GM21360 (cell line): Measurements from ENCODE around the gene SHISAL1.
"Not testable (repeated sequence)": the region's sequence is repeated elsewhere in the genome, so short reads cannot be mapped to it uniquely, and the experiment has no call there.

Source experiments
- ATAC-seq: cut with Tn5 transposase; IDR thresholded peaks from one replicate; pipeline ENCODE4 v1.9.1; 2021; ENCODE audit warnings: mild to moderate bottlenecking, moderate library complexity; ENCODE audit not compliant: unreplicated experiment

The SHISAL1 gene

DNA sequence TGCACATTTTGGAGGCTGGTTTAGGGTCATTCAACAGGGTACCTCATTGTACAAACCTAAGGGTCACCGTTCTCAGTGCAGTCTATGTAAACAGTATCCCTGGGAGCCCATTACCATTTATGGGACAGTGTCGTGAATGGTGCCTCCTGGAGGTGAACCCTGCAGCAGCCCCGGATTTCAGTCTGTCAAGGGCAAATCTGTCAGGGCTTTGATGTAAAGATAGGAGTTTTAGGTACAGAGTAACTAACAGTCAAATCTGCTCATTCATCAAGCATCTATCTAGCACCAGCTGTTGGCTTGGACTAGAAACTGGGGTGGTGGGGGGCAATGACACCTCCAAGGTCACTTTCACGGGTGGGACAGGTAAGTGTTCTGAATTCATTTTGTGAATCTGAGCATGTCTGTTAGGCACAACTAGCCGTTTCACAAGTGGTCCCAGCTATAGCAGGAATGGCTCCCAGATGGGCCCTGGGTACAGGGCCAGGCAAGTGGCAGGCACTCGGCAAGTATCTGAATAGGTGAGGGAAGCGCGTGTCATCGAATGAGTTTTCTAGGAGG is 68.4 kb downstream of the SHISAL1 start:
- no peak for ATAC-seq

DNA sequence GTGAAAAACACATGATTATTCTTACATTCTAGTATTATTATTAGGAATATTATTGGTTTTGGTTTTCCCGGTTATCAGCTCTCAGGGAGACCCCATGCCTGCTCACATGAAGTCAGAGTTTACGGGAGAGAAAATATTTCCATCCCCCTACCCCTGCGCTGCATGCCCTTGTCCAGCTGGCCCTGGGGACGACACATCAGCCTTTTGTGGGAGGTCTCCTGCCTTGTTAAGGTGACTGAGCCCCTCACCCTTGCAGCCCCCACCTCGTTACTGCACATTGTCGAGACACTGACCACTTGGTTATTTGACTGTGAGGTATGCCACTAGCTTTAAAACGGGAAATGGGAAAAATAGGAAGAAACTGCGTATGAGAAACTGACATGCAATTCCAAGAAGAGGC is 69.0 kb downstream of the SHISAL1 start:
- ATAC-seq = no peak

GRCh38 chr22:44242946-44243724 is 69.6 kb downstream of the SHISAL1 start:
- ATAC-seq = no peak

GRCh38 chr22:44241121-44241520 is 71.6 kb downstream of the SHISAL1 start:
- ATAC-seq = not testable (repeated sequence)

- no peak for ATAC-seq
These were observed 75.5 kb downstream of the SHISAL1 start for GRCh38 chr22:44237290-44237689.

DNA sequence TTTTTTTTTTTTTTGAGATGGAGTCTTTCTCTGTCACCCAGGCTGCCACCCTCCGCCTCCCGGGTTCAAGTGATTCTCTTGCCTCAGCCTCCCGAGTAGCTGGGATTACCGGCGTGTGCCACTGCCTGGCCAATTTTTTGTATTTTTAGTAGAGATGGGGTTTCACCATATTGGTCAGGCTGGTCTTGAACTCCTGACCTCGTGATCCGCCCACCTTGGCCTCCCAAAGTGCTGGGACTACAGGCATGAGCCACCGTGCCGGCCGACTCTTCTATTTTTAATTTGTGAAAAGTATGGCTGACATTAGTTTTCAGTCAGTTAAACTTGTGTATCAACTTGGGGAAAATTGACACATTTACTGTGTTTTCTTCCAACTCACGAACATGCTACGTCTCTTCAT is 78.4 kb downstream of the SHISAL1 start:
- not testable (repeated sequence) for ATAC-seq

GRCh38 chr22:44231233-44231632 is 81.5 kb downstream of the SHISAL1 start:
- ATAC-seq = no peak

GRCh38 chr22:44229809-44230208 is 82.9 kb downstream of the SHISAL1 start:
- ATAC-seq = no peak

DNA sequence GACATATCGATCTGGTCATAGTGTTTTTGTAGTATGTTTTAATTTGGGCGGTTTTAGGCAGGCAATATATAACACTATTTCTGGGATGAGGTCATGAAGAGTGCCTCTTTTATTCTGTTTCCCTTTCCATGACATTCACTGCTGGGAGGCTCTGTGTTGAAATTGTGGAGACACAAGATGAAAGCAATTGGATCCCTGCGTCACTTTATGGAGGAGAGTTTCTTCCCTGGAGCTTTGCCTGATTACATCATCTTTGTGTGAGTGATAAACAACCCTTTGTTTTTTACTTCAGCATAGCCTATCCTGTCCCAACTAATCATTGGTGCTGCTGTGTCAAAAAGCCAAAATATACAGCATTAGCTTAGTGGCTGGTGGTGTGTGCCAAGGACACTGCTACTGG is 83.4 kb downstream of the SHISAL1 start:
- no peak for ATAC-seq

DNA sequence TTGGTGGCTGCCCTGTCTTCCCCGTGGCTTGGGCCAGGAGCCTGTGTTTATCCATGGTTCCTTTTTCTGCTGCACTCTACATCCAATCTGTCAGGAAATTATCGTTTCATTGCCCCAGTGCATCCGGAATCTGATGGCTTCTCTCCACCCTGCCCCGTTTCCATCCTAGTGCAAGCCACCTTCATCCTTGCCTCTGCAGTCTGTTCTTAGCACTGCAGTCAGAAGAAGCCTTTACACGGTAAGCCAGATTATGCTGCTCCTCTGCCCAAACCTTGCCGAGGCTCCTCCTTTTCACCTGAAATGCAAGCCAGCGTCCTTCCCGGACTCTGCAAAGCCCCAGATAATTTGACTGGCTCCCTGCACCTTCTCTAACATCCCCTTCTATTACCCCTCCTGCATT is 86.9 kb downstream of the SHISAL1 start:
- ATAC-seq = no peak

DNA sequence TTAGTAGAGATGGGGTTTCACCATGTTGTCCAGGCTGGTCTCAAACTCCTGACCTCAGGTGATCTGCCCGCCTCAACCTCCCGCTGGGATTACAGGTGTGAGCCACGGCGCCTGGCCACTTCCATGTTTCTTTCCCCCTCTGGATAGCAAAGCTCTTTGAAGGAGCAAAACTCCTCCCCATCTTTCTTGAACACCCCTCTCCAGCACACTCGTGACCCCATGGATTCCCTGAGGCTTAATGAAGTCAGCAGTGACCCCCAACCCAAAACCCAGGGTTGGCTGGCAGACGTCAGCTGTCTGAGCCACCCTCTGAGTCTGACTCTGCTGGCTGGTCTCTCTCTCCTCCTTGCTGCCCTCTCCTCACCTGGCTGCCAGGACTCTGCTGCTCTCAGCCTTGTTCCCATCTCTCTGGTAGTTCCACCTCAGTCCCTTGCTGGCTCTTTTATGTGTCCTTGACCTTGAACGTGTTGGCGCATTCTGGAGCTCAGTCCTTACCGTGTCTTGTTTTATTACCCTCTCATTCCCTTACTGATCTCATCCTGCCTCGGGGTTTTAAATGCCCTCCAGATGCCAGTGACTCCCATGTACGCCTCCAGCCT is 87.6 kb downstream of the SHISAL1 start:
- no peak for ATAC-seq

GRCh38 chr22:44224166-44224565 is 88.6 kb downstream of the SHISAL1 start:
- ATAC-seq = no peak

GRCh38 chr22:44221710-44222475 is 90.9 kb downstream of the SHISAL1 start:
- ATAC-seq = no peak

- no peak for ATAC-seq
These were observed 91.7 kb downstream of the SHISAL1 start for GRCh38 chr22:44220727-44221680.

DNA sequence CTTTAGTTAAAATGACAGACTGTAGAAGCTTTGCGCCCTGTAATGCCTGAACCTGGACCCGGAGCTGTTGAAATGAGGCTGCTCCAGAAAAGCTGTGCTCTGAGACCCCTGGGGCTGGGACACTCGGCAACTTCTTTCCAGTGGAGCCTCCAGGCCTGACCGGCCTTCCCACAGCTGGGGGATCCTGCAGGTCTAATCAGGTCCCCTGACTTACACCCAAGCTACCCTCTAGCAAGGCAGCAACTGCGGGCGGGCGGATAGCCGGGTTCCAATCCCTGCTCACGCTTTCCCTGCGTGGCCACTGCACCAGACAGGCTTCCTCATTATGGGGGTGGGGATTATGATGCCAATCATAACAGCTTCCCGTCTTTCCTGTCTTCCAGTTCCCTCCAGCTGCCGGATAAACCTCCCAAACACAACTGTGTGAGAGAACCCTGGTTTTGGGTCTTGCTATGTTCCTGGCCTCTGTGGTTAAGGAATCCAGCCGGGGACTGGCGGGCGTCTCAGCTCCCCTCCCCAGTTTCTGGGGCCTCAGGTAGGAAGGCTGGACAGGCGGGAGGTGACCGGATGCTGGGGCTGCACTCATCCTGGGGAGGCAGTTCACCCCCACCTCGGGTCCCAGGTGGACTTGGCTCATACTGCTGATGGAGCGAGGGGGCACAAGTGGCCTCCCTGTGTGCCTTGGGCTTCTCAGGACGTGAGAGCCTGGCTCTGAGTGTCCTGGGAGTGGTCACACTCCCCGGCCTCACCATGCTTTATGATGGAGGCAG is 93.5 kb downstream of the SHISAL1 start:
- ATAC-seq = no peak

DNA sequence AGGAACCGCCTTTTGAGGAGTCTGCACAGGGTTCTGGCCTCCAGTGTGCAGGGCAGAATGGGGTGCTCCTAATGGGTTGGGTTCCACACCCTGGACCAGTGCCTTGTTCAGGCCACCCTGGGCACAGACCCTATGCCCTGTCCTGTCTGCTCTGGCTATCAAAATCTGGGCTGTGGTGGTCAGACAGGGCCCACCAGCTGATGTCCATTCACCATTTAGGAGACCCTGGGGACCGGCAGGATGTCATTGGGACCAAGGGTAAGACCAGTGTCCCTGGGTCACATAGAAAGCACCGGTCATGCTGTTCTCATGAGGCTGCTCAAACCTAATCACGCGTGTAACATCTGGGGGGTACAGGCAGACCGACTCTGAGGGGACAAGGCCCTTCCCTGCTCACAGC is 94.7 kb downstream of the SHISAL1 start:
- no peak for ATAC-seq

- no peak for ATAC-seq
These were observed 95.4 kb downstream of the SHISAL1 start for GRCh38 chr22:44217346-44217745.

GRCh38 chr22:44215287-44215686 is 97.5 kb downstream of the SHISAL1 start:
- ATAC-seq = no peak

DNA sequence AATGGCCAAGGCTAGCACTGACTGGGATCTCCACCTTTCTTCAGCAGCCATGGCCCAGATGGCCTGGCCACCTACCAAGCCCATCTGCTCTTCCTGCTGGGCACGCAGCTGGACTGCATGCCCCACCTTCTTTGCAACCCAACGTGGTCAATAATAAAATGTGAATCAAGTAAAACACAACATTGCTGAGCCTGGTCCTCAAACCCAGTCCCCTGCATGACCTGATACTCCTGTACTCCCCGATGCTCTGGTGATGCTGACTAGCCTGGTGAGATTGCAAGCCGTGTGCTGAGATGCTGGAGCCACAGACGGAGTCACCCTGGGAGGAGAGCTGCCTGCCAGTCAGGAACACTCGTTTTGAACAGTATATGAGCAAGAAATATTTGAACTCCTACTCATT is 98.0 kb downstream of the SHISAL1 start:
- no peak for ATAC-seq

GRCh38 chr22:44214187-44214586 is 98.6 kb downstream of the SHISAL1 start:
- no peak for ATAC-seq
